AG09309 (cell line): ENCODE data around the gene GARS1.

Source experiments
- DNase-seq: peaks from one replicate; pipeline ENCODE4 v3.0.0-alpha.2; 2010; ENCODE audit warnings: low read depth
- H3K4me3 ChIP-seq: 2 replicates; pipeline ENCODE4 v1.5.1; 2011; ENCODE audit warnings: mild to moderate bottlenecking, low read depth, low read length, moderate library complexity; ENCODE audit not compliant: control insufficient read depth
- TF ChIP-seq, protein P1 (sequence below): IDR thresholded peaks from 2 replicates; pipeline ENCODE4 v1.5.1; 2011; ENCODE audit warnings: mild to moderate bottlenecking, low read depth, low read length, inconsistent platforms; ENCODE audit not compliant: insufficient read depth, control insufficient read depth; ENCODE audit errors: missing control alignments

Gene GARS1

DNA sequence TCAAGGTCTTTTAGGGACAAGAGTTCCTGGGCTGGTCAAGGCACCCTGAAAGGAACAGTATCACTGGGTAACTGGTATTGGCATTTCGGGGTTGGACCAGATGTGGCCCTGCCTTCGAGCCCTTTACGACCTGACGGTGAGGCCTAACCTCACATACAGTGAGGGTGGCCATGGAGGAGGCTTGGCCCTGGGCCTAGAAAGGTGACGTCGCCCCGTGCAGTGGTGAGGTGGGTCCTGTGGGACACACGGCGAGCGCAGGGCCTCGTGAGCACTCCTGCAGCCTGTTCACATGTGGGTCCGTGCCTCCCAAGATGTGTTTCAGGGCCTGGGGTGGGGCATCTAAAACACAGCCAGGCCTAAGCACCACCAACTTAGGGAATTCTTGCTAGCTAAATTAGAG is 51.5 kb downstream of the GARS1 start:
- H3K4me3 ChIP-seq, result no peak overlapping the region
- TF ChIP-seq, protein P1, sequence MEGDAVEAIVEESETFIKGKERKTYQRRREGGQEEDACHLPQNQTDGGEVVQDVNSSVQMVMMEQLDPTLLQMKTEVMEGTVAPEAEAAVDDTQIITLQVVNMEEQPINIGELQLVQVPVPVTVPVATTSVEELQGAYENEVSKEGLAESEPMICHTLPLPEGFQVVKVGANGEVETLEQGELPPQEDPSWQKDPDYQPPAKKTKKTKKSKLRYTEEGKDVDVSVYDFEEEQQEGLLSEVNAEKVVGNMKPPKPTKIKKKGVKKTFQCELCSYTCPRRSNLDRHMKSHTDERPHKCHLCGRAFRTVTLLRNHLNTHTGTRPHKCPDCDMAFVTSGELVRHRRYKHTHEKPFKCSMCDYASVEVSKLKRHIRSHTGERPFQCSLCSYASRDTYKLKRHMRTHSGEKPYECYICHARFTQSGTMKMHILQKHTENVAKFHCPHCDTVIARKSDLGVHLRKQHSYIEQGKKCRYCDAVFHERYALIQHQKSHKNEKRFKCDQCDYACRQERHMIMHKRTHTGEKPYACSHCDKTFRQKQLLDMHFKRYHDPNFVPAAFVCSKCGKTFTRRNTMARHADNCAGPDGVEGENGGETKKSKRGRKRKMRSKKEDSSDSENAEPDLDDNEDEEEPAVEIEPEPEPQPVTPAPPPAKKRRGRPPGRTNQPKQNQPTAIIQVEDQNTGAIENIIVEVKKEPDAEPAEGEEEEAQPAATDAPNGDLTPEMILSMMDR, result no peak
- DNase-seq, result no peak

DNA sequence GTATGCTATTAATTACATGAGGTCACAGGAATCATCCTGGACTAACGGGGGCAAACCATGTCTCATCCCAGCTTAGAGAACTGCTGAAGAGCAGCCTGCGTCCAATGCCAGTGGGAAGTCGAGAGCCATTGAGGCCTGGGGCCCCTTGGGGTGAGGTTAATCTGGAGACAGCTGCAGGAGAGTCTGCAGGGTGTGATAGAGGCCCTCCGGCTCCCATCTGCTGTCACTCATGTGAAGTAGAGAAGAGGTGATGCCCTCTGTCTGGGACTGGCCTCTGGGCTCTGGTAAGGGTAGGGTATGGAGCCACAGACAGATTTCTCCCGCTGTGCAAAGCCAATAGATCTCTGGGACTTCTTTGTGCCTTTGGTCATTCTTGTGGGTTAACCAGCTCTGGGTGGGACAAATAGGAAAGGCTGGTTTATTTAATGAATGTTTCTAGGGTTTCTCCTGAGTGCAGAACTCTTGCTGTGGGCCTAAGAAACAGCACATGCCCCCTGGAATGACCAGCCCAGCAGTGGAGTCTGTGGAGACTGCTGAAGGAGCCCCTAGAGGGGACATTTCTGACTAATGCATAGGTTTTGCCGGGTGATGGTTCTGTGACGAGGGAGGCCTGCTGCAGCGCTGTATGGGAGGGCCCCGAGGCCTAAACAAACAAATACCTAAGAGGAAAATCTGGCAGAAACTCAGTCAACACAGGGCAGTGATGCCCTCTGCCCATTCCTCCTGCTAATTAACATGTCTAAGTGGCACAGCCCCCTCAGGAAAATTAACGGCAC is 53.1 kb downstream of the GARS1 start:
- DNase-seq, result no peak
- no peak overlapping the region for H3K4me3 ChIP-seq
- TF ChIP-seq, protein P1, result no peak

DNA sequence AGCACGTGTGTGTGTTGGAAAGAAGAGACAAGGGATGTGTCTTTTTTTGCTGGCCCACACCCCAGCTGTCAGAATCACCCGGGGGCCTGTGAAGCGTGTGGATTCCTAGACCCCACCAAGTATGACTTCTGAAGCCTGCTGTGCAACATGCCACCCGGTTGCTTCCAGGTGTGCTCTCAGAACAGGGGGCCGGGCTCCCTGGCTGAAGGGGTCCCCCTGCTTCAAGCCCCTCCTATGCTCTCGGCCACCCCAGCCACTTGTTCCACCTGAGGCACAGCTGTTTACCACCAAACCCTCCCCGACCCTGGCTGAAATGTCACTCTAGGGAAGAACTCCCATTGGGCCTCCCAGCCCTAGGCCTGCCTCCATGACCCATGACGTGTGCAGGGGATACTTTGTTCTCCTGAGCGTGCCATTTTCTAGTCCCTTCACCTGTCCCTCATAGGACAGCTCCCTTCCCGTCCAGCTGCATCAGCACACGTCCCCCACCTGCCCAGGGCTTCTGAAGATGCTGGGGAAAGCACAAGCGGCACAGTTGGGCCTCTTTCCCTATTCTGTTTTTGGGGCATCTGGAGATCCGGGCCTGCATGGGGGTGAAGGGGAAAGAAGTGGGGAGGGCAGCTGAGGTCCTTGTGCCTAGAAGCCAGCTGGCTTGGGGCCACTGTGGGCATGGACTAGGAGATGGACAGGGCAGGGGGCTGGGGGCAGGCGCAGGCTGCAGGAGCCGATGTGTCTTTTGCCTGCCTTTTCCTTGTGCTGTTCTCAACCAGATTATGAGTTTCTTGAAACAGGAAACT is 54.3 kb downstream of the GARS1 start:
- DNase-seq, result no peak
- TF ChIP-seq, protein P1, result no peak
- no peak overlapping the region for H3K4me3 ChIP-seq

DNA sequence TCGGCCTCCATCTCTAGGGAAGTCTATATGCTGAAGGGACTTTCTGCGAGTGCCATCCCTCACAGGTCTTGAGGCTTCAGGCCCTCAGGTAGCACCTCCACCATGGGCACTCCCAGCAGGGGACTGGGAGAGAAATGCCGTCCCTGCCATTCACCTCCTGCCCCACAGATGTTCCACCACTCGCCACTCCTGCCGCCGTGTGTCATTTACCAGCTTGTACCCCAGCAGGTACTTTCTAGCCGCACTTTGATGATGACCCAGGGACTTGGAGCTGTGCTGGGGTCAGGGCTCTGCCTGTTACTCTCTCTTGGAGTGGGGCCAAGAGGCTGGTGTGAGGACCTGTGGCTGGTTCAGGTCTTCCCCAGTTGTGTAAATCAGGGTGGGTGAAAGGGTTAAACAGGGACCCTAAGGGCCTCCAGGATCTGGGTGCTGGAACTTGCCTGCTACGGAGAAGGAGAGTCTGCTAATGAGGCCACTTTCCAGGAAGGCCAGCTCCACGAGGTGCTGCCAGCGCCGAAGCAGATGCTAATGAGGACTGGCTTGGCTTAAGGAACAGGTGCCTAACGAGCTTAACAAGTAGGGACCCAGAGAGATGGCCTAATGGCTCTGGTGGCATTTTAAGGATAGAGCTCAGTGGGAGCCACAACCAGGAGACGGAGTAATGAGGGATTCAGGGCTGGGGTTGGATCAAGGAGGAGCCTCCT is 55.2 kb downstream of the GARS1 start:
- DNase-seq, result no peak
- H3K4me3 ChIP-seq, result no peak overlapping the region
- TF ChIP-seq, protein P1, result no peak

DNA sequence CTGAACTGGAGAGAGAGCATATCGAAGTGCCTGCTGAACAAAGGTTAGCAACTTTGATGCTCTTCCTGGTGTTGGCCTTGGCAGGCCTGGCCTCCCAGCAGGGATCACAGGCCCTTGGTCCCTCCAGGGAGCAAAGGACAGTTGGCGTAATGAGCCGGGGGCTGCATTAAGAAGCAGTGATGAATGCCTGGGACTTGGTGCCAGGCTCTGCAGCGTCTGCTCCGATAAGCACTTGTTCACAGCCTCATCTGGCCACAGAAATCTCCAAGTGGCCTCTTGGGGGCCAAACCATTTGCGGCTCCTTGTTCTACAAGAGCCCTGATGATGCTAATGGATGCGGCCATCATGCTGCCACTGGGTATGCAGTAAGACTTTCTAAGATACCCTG is 55.7 kb downstream of the GARS1 start:
- no peak for DNase-seq
- no peak overlapping the region for H3K4me3 ChIP-seq
- TF ChIP-seq, protein P1, result no peak

DNA sequence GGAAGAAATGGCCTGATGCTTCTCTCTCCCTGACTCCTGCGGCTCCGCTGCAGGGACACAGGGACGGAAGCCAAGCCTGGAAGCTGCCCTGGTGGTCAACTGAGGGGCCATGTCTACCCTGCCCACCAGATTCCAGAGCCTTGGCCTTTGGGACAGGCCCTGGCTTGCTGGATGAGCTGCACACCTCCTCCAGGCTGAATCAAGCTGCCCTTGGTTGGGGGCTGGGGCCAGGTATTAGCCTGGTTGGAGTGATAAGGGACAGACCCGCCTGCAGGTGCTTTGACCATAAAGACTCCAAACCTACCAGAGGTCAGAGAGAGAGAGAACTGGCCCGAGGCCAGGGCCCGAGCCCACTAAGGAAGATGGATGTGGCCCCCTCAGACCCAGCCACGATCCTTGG is 57.5 kb downstream of the GARS1 start:
- DNase-seq, result no peak
- H3K4me3 ChIP-seq, result no peak overlapping the region
- TF ChIP-seq, protein P1, result no peak
